Testis (tissue), 2 donors: ENCODE results near the gene RNF213.

Experiments
- CTCF ChIP-seq, 3 experiments: fragments of 450-650 bp in 2 of 3; fragments of 200-600 bp in 1 of 3; sonication (generic) in 1 of 3; IDR thresholded peaks; one replicate each; pipeline ENCODE4 v1.5.1; 2016 to 2019; ENCODE audit warnings: antibody characterized with exemption in 3 of 3, mild to moderate bottlenecking in 2 of 3, moderate library complexity in 1 of 3
- POLR2A ChIP-seq: fragments of 450-650 bp; IDR thresholded peaks from one replicate; pipeline ENCODE4 v1.6.1; 2017; ENCODE audit warnings: antibody characterized with exemption, mild to moderate bottlenecking, moderate library complexity

- no peak for TF ChIP-seq CTCF (IDR thresholded peaks at IDR 0.05)
- no peak for TF ChIP-seq POLR2A
Observed at GRCh38 chr17:80319999-80320344, 59.3 kb downstream of the RNF213 start.
